ENCODE measurements around the gene PPP6R2. TPM values are rescaled to one million over a fixed set of nuclear protein-coding genes. Genes with fewer than 3 reads are reported as not detected.

The PPP6R2 gene
- total RNA-seq, 1 experiment from 2014 or later, result 61.3 TPM

- Histone ChIP-seq H3K4me3 (replicated peaks in 1 of 2; ENCODE audit: low read depth in 1 of 2, low read length in 2 of 2) (no peak overlapping the region), H3K36me3 (ENCODE audit: control insufficient read depth in 1 of 2, insufficient read depth in 2 of 2, low read length in 2 of 2) (no peaks in the 10 kb centered on the region), H3K79me2 (ENCODE audit: insufficient read depth, low read length) (no peaks in the 10 kb centered on the region), H3K4me1 (ENCODE audit: control insufficient read depth in 1 of 2, insufficient read depth in 2 of 2, low read length in 2 of 2) (peaks cover 8 to 32% of the 10 kb centered on the region in 2 experiments; a peak in 3 of 4 replicates), H3K4me2 (ENCODE audit: low read length) (no peak overlapping the region), H4K20me1 (ENCODE audit: insufficient read depth) (no peaks in the 10 kb centered on the region), H3K27ac (ENCODE audit: low read depth, low read length) (no peak overlapping the region; the same call in 1 of the 2 replicates), H3K27me3 (ENCODE audit: insufficient read depth, low read length) (no peaks in the 10 kb centered on the region), H2AFZ (ENCODE audit: low read depth, low read length, poor library complexity, severe bottlenecking) (no peak overlapping the region), H3K9ac (ENCODE audit: low read length) (no peak overlapping the region), H3K9me2 (ENCODE audit: insufficient read depth) (no peaks in the 10 kb centered on the region), H3K9me3 (ENCODE audit: control insufficient read depth in 1 of 2, insufficient read depth in 1 of 2, low read depth in 1 of 2, low read length in 2 of 2) (no peaks in the 10 kb centered on the region)
- RAD21 ChIA-PET (ENCODE audit: low non-redundant PET in 1 of 2, low total read pairs in 2 of 2, uncharacterized antibody in 2 of 2, unreplicated experiment in 2 of 2), result no interaction called here
- CTCF ChIA-PET, result interaction anchor here (1.6 kb wide), 1 partner anchor 15 kb away, joined by 4 read pairs; no protein-coding TSS in a partner anchor
- TF ChIP-seq POLR2AphosphoS5 (IDR thresholded peaks at IDR 0.05; ENCODE audit: low read depth, low read length) (no peak), CBX3 (IDR thresholded peaks at IDR 0.05; ENCODE audit: low read depth) (no peak), SRF (IDR thresholded peaks at IDR 0.05; ENCODE audit: low read depth) (no peak), ELF1 (IDR thresholded peaks at IDR 0.05; ENCODE audit: borderline replicate concordance, low read depth) (no peak), RAD21 (IDR thresholded peaks at IDR 0.05; ENCODE audit: low read depth) (no peak), EZH2phosphoT487 (IDR thresholded peaks at IDR 0.05; ENCODE audit: borderline replicate concordance) (no peak)
- DNase-seq (ENCODE audit: low read depth, low spot score) (no peak), ATAC-seq (no peak)
- intact Hi-C loops (cut with micrococcal nuclease), result no loop called here
- POLR2A ChIA-PET, result no interaction called here
- no TSS peak for BruUV-seq (replicated peaks)
Measured at GRCh38 chr22:50483556-50483955, 140.4 kb downstream of the PPP6R2 start.

- TF ChIP-seq POLR2AphosphoS5 (IDR thresholded peaks at IDR 0.05; ENCODE audit: low read depth, low read length) (peak; percentile 37; the same call in 1 of the 2 replicates), EGR1 (IDR thresholded peaks at IDR 0.05; ENCODE audit: low read depth) (no peak)
- Histone ChIP-seq H3K36me3 (ENCODE audit: control insufficient read depth in 1 of 2, insufficient read depth in 2 of 2, low read length in 2 of 2) (no peaks in the 10 kb centered on the region), H4K20me1 (ENCODE audit: insufficient read depth) (no peaks in the 10 kb centered on the region), H3K79me2 (ENCODE audit: insufficient read depth, low read length) (no peaks in the 10 kb centered on the region), H3K4me2 (ENCODE audit: low read length) (no peak overlapping the region), H3K9me3 (ENCODE audit: control insufficient read depth in 1 of 2, insufficient read depth in 1 of 2, low read depth in 1 of 2, low read length in 2 of 2) (no peaks in the 10 kb centered on the region), H3K4me3 (replicated peaks in 1 of 2; ENCODE audit: low read depth in 1 of 2, low read length in 2 of 2) (no peak overlapping the region), H3K27me3 (ENCODE audit: insufficient read depth, low read length) (no peaks in the 10 kb centered on the region), H3K4me1 (ENCODE audit: control insufficient read depth in 1 of 2, insufficient read depth in 2 of 2, low read length in 2 of 2) (peaks cover 8 to 32% of the 10 kb centered on the region in 2 experiments; a peak in 3 of 4 replicates), H2AFZ (ENCODE audit: low read depth, low read length, poor library complexity, severe bottlenecking) (no peak overlapping the region), H3K27ac (ENCODE audit: low read depth, low read length) (no peak overlapping the region; the same call in 1 of the 2 replicates), H3K9me2 (ENCODE audit: insufficient read depth) (no peaks in the 10 kb centered on the region), H3K9ac (ENCODE audit: low read length) (no peak overlapping the region)
- intact Hi-C loops (cut with micrococcal nuclease), result no loop called here
- ChIA-PET RAD21 (ENCODE audit: low non-redundant PET in 1 of 2, low total read pairs in 2 of 2, uncharacterized antibody in 2 of 2, unreplicated experiment in 2 of 2) (no interaction called here), CTCF (interaction anchor here (0.6 to 1.6 kb wide), 4 partner anchors 14 to 247 kb away, joined by 3 to 4 read pairs (median 4); no protein-coding TSS in a partner anchor), POLR2A (no interaction called here)
- ATAC-seq (no peak), DNase-seq (ENCODE audit: low read depth, low spot score) (no peak)
- BruUV-seq (replicated peaks), result no TSS peak
Measured at GRCh38 chr22:50483977-50484853, 141.1 kb downstream of the PPP6R2 start.
